Naive thymus-derived CD8-positive, alpha-beta T cell (primary cell): ENCODE results near the gene PGBD5. TPM values are rescaled to one million over a fixed set of nuclear protein-coding genes. Genes with fewer than 3 reads are reported as not detected.

ENCODE experiments used
- ATAC-seq, 2 donors: fragments of 150-1000 bp; cut with Tn5 transposase in 1 of 2; sonication (Bioruptor Pico), chemical (Tn5 transposase) in 1 of 2; 1 replicate in 1 of 2; 2 replicates in 1 of 2; pipeline ENCODE4 v1.10.0; 2021; ENCODE audit warnings: mild to moderate bottlenecking in 2 of 2, moderate library complexity in 2 of 2
- POLR2A ChIA-PET: fragments of 350-600 bp; sonication (Branson Sonifier 250); formaldehyde crosslinking; loops from one replicate; lab custom pipeline; 2021; ENCODE audit warnings: antibody characterized with exemption; lab: Charles Lee
- DNase-seq, 10 donors: peaks; one replicate each; pipeline versions ENCODE4 v3.0.0 to v3.0.0-alpha.2; 2020 to 2022
- H3K27ac Mint-ChIP-seq, 10 donors: one replicate each; pipeline ENCODE4 v1.8.0; 2020 to 2022; ENCODE audit warnings: mild to moderate bottlenecking in 10 of 10, mixed read lengths in 10 of 10, moderate library complexity in 4 of 10, inconsistent platforms in 1 of 10
- H3K27me3 Mint-ChIP-seq, 5 donors: one replicate each; pipeline ENCODE4 v1.8.0; 2021 to 2022; ENCODE audit warnings: mixed read lengths in 5 of 5
- H3K36me3 Mint-ChIP-seq, 3 donors: one replicate each; pipeline ENCODE4 v1.8.0; 2020 to 2022; ENCODE audit warnings: mixed read lengths in 3 of 3, mild to moderate bottlenecking in 2 of 3, inconsistent platforms in 1 of 3
- H3K4me1 Mint-ChIP-seq, 4 donors: one replicate each; pipeline ENCODE4 v1.8.0; 2021 to 2022; ENCODE audit warnings: mixed read lengths in 4 of 4
- H3K4me3 Mint-ChIP-seq, 10 donors: one replicate each; pipeline ENCODE4 v1.8.0; 2020 to 2022; ENCODE audit warnings: mild to moderate bottlenecking in 10 of 10, mixed read lengths in 10 of 10, moderate library complexity in 6 of 10, inconsistent platforms in 1 of 10
- H3K9me3 Mint-ChIP-seq, 9 donors: one replicate each; pipeline ENCODE4 v1.8.0; 2020 to 2022; ENCODE audit warnings: mixed read lengths in 9 of 9, mild to moderate bottlenecking in 3 of 9, inconsistent platforms in 1 of 9, moderate library complexity in 1 of 9
- polyA plus RNA-seq, 3 donors: library from polyadenylated mRNA; unstranded; fragments of 300-500 nt; fragmentation: Illumina TruSeq; gene quantifications; one replicate each; pipeline ENCODE4 v1.2.3, GENCODE V29; 2021
- total RNA-seq, 8 experiments: library from RNA in 2 of 8; stranded (reverse) in 2 of 8; gene quantifications; one replicate each; pipeline ENCODE4 v1.2.3 and lab custom pipeline; 2021 to 2026

Gene PGBD5
- total and polyA plus RNA-seq, 5 experiments from 2014 or later: not detected

DNA sequence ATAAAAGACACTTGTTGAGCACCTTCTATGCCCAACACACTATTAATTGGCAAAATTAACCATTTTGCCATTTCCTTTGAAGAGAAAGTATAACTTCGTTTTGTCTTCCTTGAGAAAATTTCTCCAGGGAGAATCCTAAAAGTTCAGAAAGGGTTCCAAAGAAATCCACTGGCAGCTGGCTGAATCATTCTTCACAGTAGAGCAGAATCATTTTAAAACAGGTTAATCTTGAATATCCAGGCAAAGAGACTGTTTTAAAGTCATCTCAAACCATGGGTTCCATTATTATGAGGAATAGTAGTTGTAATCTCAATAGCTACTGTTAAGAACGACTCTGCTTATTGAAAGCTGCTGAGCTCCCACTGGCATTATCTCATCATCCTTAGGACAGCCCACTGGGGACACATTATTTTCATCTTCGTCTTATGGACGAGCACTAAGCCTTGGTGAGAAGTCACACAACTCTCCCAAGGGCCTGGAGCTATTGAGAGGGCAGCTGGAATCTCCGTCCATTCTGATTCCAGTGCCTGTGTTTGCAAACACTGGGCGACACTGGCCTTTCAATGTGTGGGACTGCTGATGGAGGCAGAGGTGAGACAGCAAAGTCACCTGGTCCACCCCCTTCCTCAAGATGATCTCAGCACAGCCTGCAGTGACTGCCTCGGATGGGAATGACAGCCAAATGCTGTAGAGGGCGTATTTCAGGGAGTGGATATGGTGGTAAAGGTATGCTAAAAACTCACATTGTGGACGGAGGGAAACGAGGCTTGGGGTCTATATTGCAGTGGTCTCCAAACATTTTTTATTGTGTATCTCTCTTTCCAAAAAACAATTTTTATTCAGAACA is 15.3 kb upstream of the PGBD5 start:
- ATAC-seq (no peak), DNase-seq (no peak)
- Mint-ChIP-seq H3K27me3 (peaks cover 16 to 64% (median 31%) of the 10 kb centered on the region in 5 donors), H3K4me3 (no peak overlapping the region), H3K9me3 (peaks cover 0 to 25% (median 9%) of the 10 kb centered on the region in 9 donors), H3K27ac (no peak overlapping the region), H3K36me3 (peaks cover 0 to 5% (median 0%) of the 10 kb centered on the region in 3 donors), H3K4me1 (no peaks in the 10 kb centered on the region)
- POLR2A ChIA-PET: no interaction called here

DNA sequence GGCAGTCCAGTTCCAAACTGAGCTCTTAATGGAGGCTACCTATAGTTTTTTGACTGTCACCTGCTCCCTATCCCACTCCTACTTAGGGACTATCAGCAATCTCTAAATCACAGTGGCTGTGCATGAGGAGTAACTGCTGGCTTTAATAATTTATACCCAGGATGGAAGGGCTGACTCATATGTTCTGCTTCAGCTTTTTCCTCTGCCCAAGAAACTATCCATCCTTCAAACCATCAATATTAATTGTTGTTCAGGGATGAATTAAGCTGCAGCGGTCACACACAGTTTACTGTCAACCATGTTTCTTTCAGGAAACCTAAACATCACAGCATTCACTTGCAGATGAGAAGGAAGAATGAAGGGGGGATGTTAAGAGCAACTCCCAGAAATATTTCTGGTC is 9.0 kb upstream of the PGBD5 start:
- Mint-ChIP-seq H3K36me3 (no peaks in the 10 kb centered on the region), H3K27me3 (peaks cover 8 to 21% (median 14%) of the 10 kb centered on the region in 5 donors), H3K4me1 (no peaks in the 10 kb centered on the region), H3K27ac (peak overlapping the region in 1 of 10 donors; percentile 31), H3K9me3 (peaks cover 0 to 8% (median 2%) of the 10 kb centered on the region in 9 donors), H3K4me3 (no peak overlapping the region)
- no peak for DNase-seq
- POLR2A ChIA-PET: no interaction called here
- no peak for ATAC-seq

DNA sequence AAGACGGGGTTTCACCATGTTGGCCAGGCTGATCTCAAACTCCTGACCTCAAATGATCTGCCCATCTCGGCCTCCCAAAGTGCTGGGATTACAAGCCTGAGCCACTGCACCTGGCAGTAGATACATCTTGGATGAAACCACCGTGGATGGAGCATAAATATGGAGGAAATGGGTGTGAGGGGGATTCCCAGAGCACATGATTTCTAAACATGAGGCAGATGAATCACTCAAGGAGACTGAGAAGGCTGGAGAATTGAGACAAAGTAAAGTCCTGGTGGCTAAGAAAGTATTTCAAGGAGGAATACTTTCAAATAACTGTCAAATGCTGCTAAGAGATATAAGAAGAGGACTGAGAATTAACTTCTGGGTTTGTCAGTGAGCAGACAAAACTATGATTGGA is 5.4 kb upstream of the PGBD5 start:
- ATAC-seq (no peak), DNase-seq (no peak)
- peaks cover 4 to 7% (median 6%) of the 10 kb centered on the region in 4 donors for H3K4me1 Mint-ChIP-seq
- POLR2A ChIA-PET: no interaction called here
- no peak overlapping the region for H3K4me3 Mint-ChIP-seq
- H3K27me3 Mint-ChIP-seq: peaks cover 16 to 34% (median 22%) of the 10 kb centered on the region in 5 donors
- H3K27ac Mint-ChIP-seq: no peak overlapping the region
- peaks cover 0 to 7% (median 4%) of the 10 kb centered on the region in 3 donors for H3K36me3 Mint-ChIP-seq
- H3K9me3 Mint-ChIP-seq: peaks cover 0 to 13% (median 4%) of the 10 kb centered on the region in 9 donors

DNA sequence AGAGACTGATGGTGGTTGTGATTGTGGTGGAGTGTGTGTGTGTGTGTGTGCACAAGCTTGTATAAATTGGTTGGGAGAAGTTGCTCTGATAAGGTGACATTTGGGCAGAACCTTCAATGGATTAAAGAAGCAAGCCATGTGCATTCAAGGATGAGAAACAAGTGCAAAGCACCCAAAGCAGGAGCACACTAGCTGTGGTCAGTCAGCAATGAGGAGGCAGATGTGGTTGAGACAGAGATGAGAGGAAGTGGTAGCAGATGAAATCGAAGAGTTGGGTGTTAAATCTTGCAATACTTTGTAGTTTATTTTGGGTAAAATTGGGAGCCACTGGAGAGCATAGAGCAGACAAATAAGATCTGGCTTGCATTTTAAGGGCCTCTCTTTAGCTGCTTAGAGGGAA is 4.4 kb upstream of the PGBD5 start:
- no peak for DNase-seq
- POLR2A ChIA-PET: no interaction called here
- Mint-ChIP-seq H3K4me1 (peaks cover 4 to 7% (median 6%) of the 10 kb centered on the region in 4 donors), H3K27me3 (peaks cover 17 to 28% (median 22%) of the 10 kb centered on the region in 5 donors), H3K9me3 (peaks cover 0 to 11% (median 4%) of the 10 kb centered on the region in 9 donors), H3K36me3 (peaks cover 0 to 7% (median 4%) of the 10 kb centered on the region in 3 donors), H3K4me3 (no peak overlapping the region), H3K27ac (no peak overlapping the region)
- no peak for ATAC-seq

DNA sequence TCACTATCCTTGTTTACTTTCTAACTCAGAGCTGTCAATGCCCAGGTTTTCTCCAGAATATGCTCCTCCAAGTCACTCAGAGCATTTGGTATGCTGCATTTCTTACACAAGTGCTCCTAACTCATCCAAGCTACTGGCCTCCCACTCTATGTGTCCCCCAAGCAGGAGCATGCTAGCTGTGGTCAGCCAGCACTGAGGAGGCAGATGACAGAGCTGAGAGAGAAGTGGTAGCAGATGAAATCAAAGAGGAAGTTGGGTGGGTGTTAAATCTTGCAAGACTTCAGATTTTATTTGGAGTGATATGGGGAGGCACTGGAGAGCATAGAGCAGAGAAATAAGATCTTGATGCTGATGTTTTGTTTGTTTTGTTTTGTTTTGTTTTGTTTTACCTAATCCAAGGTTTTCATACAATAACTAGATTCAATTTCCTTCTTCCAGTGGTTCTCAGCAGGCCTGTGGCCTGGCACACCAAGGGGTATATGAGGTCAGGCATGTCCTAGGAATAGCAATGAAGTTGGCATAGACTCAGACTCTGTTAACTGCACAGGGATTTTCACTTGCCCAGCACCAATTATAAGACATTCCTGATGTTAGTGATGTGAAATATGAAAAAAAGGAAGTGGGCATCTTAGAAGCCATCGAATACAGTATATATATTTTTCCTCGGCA is 3.1 kb upstream of the PGBD5 start:
- Mint-ChIP-seq H3K4me1 (peaks cover 9 to 15% (median 14%) of the 10 kb centered on the region in 4 donors), H3K27ac (no peak overlapping the region), H3K36me3 (peaks cover 0 to 7% (median 4%) of the 10 kb centered on the region in 3 donors), H3K9me3 (peaks cover 0 to 11% (median 4%) of the 10 kb centered on the region in 9 donors), H3K4me3 (no peak overlapping the region), H3K27me3 (peaks cover 24 to 30% (median 28%) of the 10 kb centered on the region in 5 donors)
- DNase-seq (no peak), ATAC-seq (no peak)
- POLR2A ChIA-PET: no interaction called here

DNA sequence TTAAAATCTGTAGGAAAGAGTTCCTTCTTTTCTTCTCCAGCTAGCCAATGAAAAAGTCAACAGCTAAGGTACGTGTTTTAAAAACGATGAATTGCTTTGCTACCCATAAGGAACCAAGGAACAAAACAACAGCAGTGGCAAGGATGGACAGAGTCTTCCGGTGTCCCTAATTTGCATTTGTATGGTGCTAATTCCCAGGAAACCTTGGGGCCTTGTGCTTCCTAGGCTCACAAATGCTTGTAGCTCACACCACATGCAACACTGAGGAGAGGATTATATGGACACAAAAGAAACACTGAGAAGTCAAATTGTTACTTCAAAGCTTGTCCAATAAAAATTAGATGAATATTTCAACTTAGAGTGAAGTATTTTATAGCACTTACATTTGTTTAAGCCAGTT is 1.8 kb upstream of the PGBD5 start:
- peaks cover 0 to 11% (median 4%) of the 10 kb centered on the region in 9 donors for H3K9me3 Mint-ChIP-seq
- DNase-seq: no peak
- H3K36me3 Mint-ChIP-seq: peaks cover 0 to 7% (median 4%) of the 10 kb centered on the region in 3 donors
- H3K4me1 Mint-ChIP-seq: peaks cover 11 to 15% (median 14%) of the 10 kb centered on the region in 4 donors
- H3K27ac Mint-ChIP-seq: no peak overlapping the region
- ATAC-seq: no peak
- POLR2A ChIA-PET: no interaction called here
- peak overlapping the region in 1 of 10 donors; percentile 15 for H3K4me3 Mint-ChIP-seq
- peaks cover 31 to 40% (median 38%) of the 10 kb centered on the region in 5 donors for H3K27me3 Mint-ChIP-seq

DNA sequence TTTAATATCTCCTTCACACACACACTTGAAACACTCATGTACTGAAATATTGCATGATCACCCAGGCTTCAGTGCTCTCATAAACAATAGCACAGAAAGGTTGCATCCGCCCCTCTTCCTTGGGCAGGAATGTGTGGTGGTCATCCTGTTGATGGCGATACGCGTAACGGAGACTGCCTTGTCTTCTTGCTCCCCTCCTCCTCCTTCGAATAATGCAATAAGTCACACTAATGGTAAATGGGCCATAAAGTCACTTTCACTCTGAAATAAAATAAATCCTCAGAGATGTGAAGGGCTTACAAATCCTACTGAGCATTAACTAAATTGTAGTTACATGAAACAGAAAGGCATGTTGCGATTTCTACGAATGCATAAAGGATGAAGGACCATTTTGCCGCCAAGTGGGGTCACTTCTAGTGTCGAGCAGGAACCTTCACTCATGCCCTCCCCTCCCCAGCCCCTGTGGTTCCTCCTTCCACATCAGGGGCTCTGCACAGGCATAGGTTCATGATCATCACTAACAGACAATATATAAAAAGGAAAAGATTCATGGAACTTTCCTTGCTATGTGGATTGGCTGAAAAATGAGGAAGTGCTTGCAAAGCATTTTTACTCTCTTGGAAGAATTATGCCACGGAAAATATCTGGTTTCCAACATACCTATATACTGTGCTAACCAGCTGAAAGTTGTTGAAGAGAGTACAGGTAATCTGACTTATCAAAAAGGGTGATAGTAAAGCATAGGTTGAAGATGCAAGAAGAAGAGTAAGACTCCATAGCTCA is 1.2 kb upstream of the PGBD5 start:
- Mint-ChIP-seq H3K27me3 (peaks cover 34 to 47% (median 44%) of the 10 kb centered on the region in 5 donors), H3K4me3 (peak overlapping the region; percentile 60 to 92 (median 80)), H3K27ac (peak overlapping the region in 1 of 10 donors; percentile 28), H3K9me3 (peaks cover 0 to 11% (median 4%) of the 10 kb centered on the region in 9 donors), H3K4me1 (peaks cover 11 to 15% (median 14%) of the 10 kb centered on the region in 4 donors), H3K36me3 (peaks cover 0 to 7% (median 4%) of the 10 kb centered on the region in 3 donors)
- POLR2A ChIA-PET: no interaction called here
- ATAC-seq: no peak
- DNase-seq: no peak

DNA sequence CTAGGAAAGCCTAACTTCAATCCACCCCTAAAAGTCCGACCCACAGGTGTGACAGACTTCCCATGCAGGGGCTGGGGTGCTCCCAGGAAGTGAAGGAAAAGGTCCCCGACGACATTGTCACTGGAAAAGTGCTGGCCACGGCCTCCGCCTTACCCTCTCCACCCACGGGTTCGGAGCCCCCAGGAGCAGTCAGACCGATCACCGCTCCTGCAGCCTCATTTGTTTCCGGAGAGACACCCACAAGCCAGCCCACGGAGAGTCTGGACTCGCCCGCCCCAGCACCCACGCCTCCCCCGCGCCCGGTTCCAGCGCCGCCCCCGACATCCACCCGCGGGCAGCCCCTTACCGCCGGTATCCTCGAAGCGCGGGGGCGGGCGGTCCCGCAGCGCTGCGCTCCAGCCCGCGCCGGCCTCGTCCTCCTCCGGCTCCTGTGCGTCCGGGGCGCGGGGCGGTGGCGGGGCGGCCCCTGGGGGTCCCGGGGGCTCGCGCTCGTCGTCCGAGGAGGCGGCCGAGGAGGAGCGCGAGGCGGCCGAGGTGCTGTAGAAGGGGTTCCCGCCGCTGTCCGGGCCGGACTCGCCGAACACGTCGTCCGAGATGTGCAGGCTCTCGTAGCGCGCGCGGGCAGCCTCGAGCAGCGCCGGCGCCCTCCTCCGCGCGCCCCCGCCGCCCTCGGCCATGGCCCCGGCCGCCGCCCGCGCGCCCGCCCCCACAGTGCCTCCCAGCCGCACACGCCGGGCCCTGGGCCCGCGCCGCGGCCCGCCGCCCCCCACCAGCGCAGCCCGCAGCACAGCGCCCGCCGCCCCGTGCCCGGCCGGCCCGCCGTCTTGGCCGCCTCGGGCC is 660 bp downstream of the PGBD5 start:
- H3K27ac Mint-ChIP-seq: no peak overlapping the region
- POLR2A ChIA-PET: no interaction called here
- H3K27me3 Mint-ChIP-seq: peaks cover 39 to 62% (median 54%) of the 10 kb centered on the region in 5 donors
- DNase-seq: no peak
- H3K9me3 Mint-ChIP-seq: peaks cover 0 to 18% (median 4%) of the 10 kb centered on the region in 9 donors
- peaks cover 11 to 15% (median 14%) of the 10 kb centered on the region in 4 donors for H3K4me1 Mint-ChIP-seq
- ATAC-seq: peak in 1 of 2 donors; percentile 11
- peak overlapping the region; percentile 52 to 79 (median 66) for H3K4me3 Mint-ChIP-seq
- H3K36me3 Mint-ChIP-seq: peaks cover 0 to 8% (median 4%) of the 10 kb centered on the region in 3 donors

DNA sequence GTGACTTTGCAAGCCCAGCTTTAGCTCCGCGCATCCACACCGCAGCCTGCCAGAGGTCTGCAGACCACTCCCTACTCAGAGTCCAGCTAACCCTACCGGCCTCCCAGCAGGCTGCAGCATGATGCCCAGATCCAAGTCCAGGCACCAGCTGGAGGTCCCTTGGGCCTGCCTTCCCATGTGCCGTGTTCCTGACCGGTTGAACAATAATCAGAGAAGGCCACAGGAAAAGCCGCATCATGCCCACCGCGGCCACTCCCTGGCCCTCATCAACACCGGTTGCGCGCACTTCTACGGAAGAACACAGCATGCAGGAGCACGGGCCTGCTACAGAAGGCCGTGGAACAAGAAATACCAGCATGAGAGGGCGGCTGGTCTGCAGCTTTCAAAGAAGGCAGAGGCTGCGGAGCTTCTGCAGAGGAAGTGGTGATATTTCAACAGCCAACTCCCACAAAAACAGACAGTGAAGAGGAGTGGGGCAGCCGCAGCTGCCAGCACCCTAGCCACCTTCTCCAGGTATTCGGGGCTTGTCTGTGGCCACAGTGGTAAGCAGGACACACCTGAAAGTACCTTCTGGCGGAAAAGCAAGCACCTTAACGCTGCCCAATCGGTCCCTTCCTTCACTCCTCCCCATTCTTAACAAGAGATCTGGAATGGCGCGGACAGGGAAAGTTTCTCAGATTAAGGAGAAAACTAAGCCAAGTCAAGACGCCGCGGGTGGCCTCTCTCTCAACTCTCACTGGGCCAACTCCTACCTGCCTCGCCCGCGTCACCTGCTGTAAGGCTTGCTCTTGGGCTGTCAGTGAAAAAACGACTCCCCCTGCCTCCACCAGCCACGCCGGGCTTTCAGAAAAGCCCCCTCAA is 1.5 kb downstream of the PGBD5 start:
- peaks cover 11 to 15% (median 14%) of the 10 kb centered on the region in 4 donors for H3K4me1 Mint-ChIP-seq
- DNase-seq: no peak
- no peak for ATAC-seq
- H3K36me3 Mint-ChIP-seq: peaks cover 0 to 13% (median 4%) of the 10 kb centered on the region in 3 donors
- peaks cover 0 to 27% (median 9%) of the 10 kb centered on the region in 9 donors for H3K9me3 Mint-ChIP-seq
- peak overlapping the region; percentile 52 to 79 (median 66) for H3K4me3 Mint-ChIP-seq
- H3K27ac Mint-ChIP-seq: no peak overlapping the region
- POLR2A ChIA-PET: no interaction called here
- H3K27me3 Mint-ChIP-seq: peaks cover 42 to 62% (median 58%) of the 10 kb centered on the region in 5 donors

DNA sequence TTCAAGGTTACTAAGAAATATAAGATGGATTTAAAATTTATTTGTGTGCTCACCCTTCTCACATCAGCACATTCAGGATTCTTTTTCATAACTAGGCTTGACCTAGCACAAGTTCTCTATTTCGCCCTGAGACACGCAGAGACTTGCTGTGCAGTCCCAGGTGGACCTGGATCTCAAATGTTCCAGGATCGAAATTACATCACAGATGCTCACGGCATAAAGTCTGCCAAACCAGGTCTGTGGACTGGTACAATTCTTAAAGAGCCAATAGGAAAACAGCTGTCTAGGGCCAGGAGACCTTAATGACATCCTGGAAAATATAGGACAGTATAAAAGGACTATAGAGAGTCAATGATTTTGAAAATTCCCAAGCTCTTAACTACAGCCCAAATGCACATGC is 2.2 kb downstream of the PGBD5 start:
- peaks cover 37 to 69% (median 62%) of the 10 kb centered on the region in 5 donors for H3K27me3 Mint-ChIP-seq
- H3K27ac Mint-ChIP-seq: no peak overlapping the region
- H3K36me3 Mint-ChIP-seq: peaks cover 0 to 16% (median 7%) of the 10 kb centered on the region in 3 donors
- peaks cover 11 to 15% (median 14%) of the 10 kb centered on the region in 4 donors for H3K4me1 Mint-ChIP-seq
- H3K4me3 Mint-ChIP-seq: peak overlapping the region in 8 of 10 donors; percentile 17 to 65 (median 52)
- DNase-seq (no peak), ATAC-seq (no peak)
- peaks cover 0 to 32% (median 12%) of the 10 kb centered on the region in 9 donors for H3K9me3 Mint-ChIP-seq
- POLR2A ChIA-PET: no interaction called here

DNA sequence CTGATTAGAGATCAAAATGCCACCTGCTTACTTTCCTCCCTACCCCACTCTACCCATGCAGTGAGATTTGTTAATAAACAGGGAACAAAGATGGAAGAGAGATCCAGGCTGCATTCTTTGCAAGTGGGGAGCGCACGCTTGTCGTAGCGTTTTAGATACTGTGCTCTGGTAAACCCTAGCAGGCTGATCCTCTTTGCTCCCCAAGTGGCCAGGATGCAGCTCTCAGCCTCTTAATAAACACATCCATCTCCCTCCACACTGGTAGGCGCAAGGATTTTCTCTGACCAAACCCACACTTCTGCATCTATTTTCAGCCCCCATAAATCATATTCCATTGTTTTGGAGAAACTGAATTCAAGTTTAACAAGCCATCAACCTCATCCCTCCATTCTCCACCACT is 2.9 kb downstream of the PGBD5 start:
- POLR2A ChIA-PET: no interaction called here
- Mint-ChIP-seq H3K4me3 (peak overlapping the region in 1 of 10 donors; percentile 38), H3K36me3 (peaks cover 0 to 20% (median 8%) of the 10 kb centered on the region in 3 donors), H3K27me3 (peaks cover 37 to 76% (median 65%) of the 10 kb centered on the region in 5 donors), H3K27ac (no peak overlapping the region), H3K4me1 (peaks cover 11 to 15% (median 14%) of the 10 kb centered on the region in 4 donors), H3K9me3 (peaks cover 0 to 38% (median 13%) of the 10 kb centered on the region in 9 donors)
- DNase-seq: no peak
- no peak for ATAC-seq
